ENCODE measurements around the gene MAGED1. TPM values are rescaled to one million over a fixed set of nuclear protein-coding genes. Genes with fewer than 3 reads are reported as not detected.

MAGED1 gene
- polyA plus RNA-seq, 2 donors: 8.5 to 18.3 TPM

DNA sequence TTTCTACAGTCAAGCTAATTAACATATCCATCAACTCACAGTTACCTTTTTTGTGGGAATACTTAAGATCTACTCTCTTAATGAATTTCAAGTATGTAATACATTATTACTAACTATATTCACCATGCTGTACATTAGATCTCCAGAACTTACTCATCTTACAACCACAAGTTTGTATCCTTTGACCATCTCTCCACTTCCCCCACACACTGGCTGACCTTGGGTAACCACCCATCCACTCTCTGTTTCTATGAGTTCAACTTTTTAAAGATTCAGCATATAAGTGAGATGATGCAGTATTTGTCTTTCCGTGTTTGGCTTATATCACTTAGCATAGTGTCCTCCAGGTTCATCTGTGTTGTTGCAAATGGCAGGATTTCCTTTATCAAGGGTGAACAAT, 30.5 kb upstream of the MAGED1 start:
- Histone ChIP-seq H3K36me3 (ENCODE audit: control insufficient read depth in 2 of 2, insufficient read depth in 2 of 2, low read length in 1 of 2) (no peaks in the 10 kb centered on the region), H3K4me3 (ENCODE audit: low read depth in 1 of 2, low read length in 2 of 2) (no peak overlapping the region), H3K27me3 (ENCODE audit: control insufficient read depth in 1 of 2, insufficient read depth in 2 of 2, low read length in 2 of 2) (no peaks in the 10 kb centered on the region), H3K27ac (ENCODE audit: low read depth in 2 of 2, low read length in 1 of 2) (no peak overlapping the region), H3K4me1 (ENCODE audit: control insufficient read depth in 2 of 2, insufficient read depth in 2 of 2, low read length in 1 of 2) (no peaks in the 10 kb centered on the region), H3K9me3 (ENCODE audit: control insufficient read depth in 2 of 2, insufficient read depth in 1 of 2, low read depth in 1 of 2, low read length in 1 of 2) (no peaks in the 10 kb centered on the region)
- WGBS, 2 donors: 85 to 94% methylated on average over 1 of the region's 1 CpG

DNA sequence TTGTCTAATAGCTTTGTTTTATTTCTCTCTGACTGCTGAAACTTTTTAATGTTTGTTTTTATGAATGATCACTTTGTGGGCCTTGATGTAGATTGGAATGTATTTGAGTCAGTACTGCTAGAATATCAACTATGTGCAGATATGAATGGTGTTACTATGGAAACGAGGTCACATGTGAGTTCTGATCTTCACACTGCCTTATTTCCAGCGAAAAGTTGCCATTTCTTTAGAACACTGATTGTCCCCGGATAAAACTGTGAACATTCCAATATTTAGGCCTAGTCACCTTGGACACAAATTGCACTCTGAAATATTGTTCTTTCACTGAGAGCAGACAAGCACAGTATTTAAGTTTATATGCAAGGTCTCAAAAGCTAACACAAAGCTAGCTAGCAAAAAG, 27.2 kb upstream of the MAGED1 start:
- 67 to 77% methylated on average over 3 of the region's 3 CpGs for WGBS, 2 donors
- no peak overlapping the region for H3K4me3 ChIP-seq (ENCODE audit: low read depth in 1 of 2, low read length in 2 of 2)
- H3K4me1 ChIP-seq (ENCODE audit: control insufficient read depth in 2 of 2, insufficient read depth in 2 of 2, low read length in 1 of 2): no peaks in the 10 kb centered on the region
- no peak overlapping the region for H3K27ac ChIP-seq (ENCODE audit: low read depth in 2 of 2, low read length in 1 of 2)
- H3K27me3 ChIP-seq (ENCODE audit: control insufficient read depth in 1 of 2, insufficient read depth in 2 of 2, low read length in 2 of 2): no peaks in the 10 kb centered on the region
- no peaks in the 10 kb centered on the region for H3K36me3 ChIP-seq (ENCODE audit: control insufficient read depth in 2 of 2, insufficient read depth in 2 of 2, low read length in 1 of 2)
- H3K9me3 ChIP-seq (ENCODE audit: control insufficient read depth in 2 of 2, insufficient read depth in 1 of 2, low read depth in 1 of 2, low read length in 1 of 2): no peaks in the 10 kb centered on the region

DNA sequence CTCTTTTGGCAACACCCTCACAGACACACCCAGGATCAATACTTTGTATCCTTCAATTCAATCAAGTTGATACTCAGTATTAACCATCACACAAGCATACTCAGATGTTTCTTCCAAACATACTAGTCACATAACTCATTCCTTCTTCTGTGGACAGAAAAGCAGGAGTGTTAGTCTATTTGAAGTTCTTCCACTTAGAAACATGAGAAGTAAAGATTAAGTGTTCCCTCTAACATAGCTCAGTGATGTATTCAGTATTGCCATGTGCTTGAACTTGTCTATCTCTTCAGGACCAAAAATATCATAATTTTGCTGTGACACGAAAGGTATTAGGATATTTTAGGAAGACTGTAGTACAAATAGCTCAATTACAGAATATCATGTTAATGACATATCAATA, 25.8 kb upstream of the MAGED1 start:
- Histone ChIP-seq H3K4me1 (ENCODE audit: control insufficient read depth in 2 of 2, insufficient read depth in 2 of 2, low read length in 1 of 2) (no peaks in the 10 kb centered on the region), H3K36me3 (ENCODE audit: control insufficient read depth in 2 of 2, insufficient read depth in 2 of 2, low read length in 1 of 2) (no peaks in the 10 kb centered on the region), H3K9me3 (ENCODE audit: control insufficient read depth in 2 of 2, insufficient read depth in 1 of 2, low read depth in 1 of 2, low read length in 1 of 2) (no peaks in the 10 kb centered on the region), H3K4me3 (ENCODE audit: low read depth in 1 of 2, low read length in 2 of 2) (no peak overlapping the region), H3K27ac (ENCODE audit: low read depth in 2 of 2, low read length in 1 of 2) (no peak overlapping the region), H3K27me3 (ENCODE audit: control insufficient read depth in 1 of 2, insufficient read depth in 2 of 2, low read length in 2 of 2) (no peaks in the 10 kb centered on the region)
- 71 to 100% methylated on average over 1 of the region's 1 CpG for WGBS, 2 donors

DNA sequence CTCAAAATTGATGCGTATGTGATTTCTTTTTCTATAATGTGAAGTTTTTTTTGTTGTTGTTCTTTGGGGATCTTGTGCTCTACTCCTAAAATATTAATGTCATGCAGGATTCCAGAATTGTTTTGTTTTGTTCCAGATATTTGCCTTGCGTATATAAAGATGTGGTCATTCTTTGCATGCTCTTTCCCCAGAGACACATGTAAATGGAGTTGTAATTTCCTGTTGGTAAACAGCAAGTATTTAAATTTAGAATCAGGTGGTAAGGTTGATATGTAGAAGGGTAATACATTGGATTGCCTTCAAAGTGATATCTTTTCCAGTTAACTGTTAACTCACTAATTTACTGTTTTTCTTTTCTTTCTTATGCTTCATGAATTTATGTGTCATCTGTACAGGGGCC, 23.1 kb upstream of the MAGED1 start:
- Histone ChIP-seq H3K36me3 (ENCODE audit: control insufficient read depth in 2 of 2, insufficient read depth in 2 of 2, low read length in 1 of 2) (no peaks in the 10 kb centered on the region), H3K27ac (ENCODE audit: low read depth in 2 of 2, low read length in 1 of 2) (no peak overlapping the region), H3K9me3 (ENCODE audit: control insufficient read depth in 2 of 2, insufficient read depth in 1 of 2, low read depth in 1 of 2, low read length in 1 of 2) (no peaks in the 10 kb centered on the region), H3K4me1 (ENCODE audit: control insufficient read depth in 2 of 2, insufficient read depth in 2 of 2, low read length in 1 of 2) (no peaks in the 10 kb centered on the region), H3K27me3 (ENCODE audit: control insufficient read depth in 1 of 2, insufficient read depth in 2 of 2, low read length in 2 of 2) (no peaks in the 10 kb centered on the region), H3K4me3 (ENCODE audit: low read depth in 1 of 2, low read length in 2 of 2) (no peak overlapping the region)
- 95 to 98% methylated on average over 2 of the region's 2 CpGs for WGBS, 2 donors

DNA sequence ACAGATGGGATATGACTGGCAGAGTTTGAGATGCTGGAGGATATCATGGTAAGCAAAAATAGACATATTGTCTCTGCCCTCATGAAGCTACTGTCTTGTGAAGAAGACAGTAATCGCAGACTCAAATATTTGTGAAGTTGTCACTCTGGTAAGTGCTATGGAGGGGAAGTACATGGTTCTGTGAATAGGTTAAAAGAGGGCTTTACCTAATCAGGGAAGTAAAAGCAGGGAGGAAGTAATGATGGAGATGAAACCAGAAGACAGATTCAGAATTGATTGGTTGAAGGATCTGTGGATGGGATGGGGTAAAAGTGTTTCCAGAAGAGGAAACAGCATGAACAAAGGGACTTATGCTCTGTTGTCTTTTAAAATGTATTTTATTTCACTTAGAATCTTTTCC, 19.3 kb upstream of the MAGED1 start:
- no peaks in the 10 kb centered on the region for H3K27me3 ChIP-seq (ENCODE audit: control insufficient read depth in 1 of 2, insufficient read depth in 2 of 2, low read length in 2 of 2)
- H3K4me1 ChIP-seq (ENCODE audit: control insufficient read depth in 2 of 2, insufficient read depth in 2 of 2, low read length in 1 of 2): no peaks in the 10 kb centered on the region

DNA sequence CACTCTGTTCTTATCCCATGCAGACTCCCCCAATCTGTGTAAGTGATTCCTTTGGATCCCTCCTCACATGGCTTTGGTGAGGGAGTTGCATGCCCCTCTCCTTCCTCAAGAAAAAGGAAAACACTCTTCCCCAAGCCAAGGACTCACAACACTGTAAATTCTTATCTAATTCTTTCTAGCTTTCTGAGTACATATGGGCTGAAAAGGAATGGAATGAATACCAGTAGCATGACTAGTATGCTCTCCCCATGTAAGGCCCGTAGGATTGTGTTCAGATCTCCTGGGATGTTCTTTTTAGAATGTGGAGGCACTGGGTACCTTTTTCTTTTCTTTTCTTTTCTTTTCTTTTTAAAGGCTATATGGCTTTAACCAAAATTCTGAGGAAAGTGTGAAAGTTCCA, 17.0 kb upstream of the MAGED1 start:
- no peak overlapping the region for H3K27ac ChIP-seq (ENCODE audit: low read depth in 2 of 2, low read length in 1 of 2)
- H3K9me3 ChIP-seq (ENCODE audit: control insufficient read depth in 2 of 2, insufficient read depth in 1 of 2, low read depth in 1 of 2, low read length in 1 of 2): no peaks in the 10 kb centered on the region
- no peaks in the 10 kb centered on the region for H3K4me1 ChIP-seq (ENCODE audit: control insufficient read depth in 2 of 2, insufficient read depth in 2 of 2, low read length in 1 of 2)
- H3K36me3 ChIP-seq (ENCODE audit: control insufficient read depth in 2 of 2, insufficient read depth in 2 of 2, low read length in 1 of 2): no peaks in the 10 kb centered on the region
- no peak overlapping the region for H3K4me3 ChIP-seq (ENCODE audit: low read depth in 1 of 2, low read length in 2 of 2)
- 67 to 85% methylated on average over 1 of the region's 1 CpG for WGBS, 2 donors
- no peaks in the 10 kb centered on the region for H3K27me3 ChIP-seq (ENCODE audit: control insufficient read depth in 1 of 2, insufficient read depth in 2 of 2, low read length in 2 of 2)

More for the DNA sequence above, 19.3 kb upstream of the MAGED1 start:
- 91 to 98% methylated on average over 1 of the region's 1 CpG for WGBS, 2 donors
- H3K36me3 ChIP-seq (ENCODE audit: control insufficient read depth in 2 of 2, insufficient read depth in 2 of 2, low read length in 1 of 2): no peaks in the 10 kb centered on the region
- no peak overlapping the region for H3K4me3 ChIP-seq (ENCODE audit: low read depth in 1 of 2, low read length in 2 of 2)
- no peak overlapping the region for H3K27ac ChIP-seq (ENCODE audit: low read depth in 2 of 2, low read length in 1 of 2)
- H3K9me3 ChIP-seq (ENCODE audit: control insufficient read depth in 2 of 2, insufficient read depth in 1 of 2, low read depth in 1 of 2, low read length in 1 of 2): no peaks in the 10 kb centered on the region

DNA sequence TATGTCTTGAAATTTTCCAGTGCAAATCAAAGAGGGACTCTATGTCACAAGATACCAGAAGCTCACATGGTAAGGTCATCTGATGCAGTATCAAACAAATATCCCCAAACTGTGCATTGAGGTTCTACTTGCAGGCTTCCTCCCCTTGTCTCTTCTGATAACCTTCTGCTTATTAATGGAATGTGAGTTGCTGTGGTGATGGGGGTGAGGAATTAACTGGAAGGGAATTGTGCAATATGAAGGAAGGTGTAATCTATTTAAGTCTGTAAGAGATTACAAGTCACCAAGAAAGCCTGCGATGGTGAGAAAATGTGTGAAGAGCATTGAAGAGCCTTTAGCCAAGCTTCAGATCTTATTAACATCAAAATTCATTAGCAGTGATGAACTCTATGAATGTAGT, 15.4 kb upstream of the MAGED1 start:
- H3K4me1 ChIP-seq (ENCODE audit: control insufficient read depth in 2 of 2, insufficient read depth in 2 of 2, low read length in 1 of 2): no peaks in the 10 kb centered on the region
- no peaks in the 10 kb centered on the region for H3K9me3 ChIP-seq (ENCODE audit: control insufficient read depth in 2 of 2, insufficient read depth in 1 of 2, low read depth in 1 of 2, low read length in 1 of 2)
- no peaks in the 10 kb centered on the region for H3K27me3 ChIP-seq (ENCODE audit: control insufficient read depth in 1 of 2, insufficient read depth in 2 of 2, low read length in 2 of 2)
- H3K4me3 ChIP-seq (ENCODE audit: low read depth in 1 of 2, low read length in 2 of 2): no peak overlapping the region
- H3K36me3 ChIP-seq (ENCODE audit: control insufficient read depth in 2 of 2, insufficient read depth in 2 of 2, low read length in 1 of 2): no peaks in the 10 kb centered on the region
- WGBS, 2 donors: 91 to 97% methylated on average over 1 of the region's 1 CpG
- no peak overlapping the region for H3K27ac ChIP-seq (ENCODE audit: low read depth in 2 of 2, low read length in 1 of 2)

DNA sequence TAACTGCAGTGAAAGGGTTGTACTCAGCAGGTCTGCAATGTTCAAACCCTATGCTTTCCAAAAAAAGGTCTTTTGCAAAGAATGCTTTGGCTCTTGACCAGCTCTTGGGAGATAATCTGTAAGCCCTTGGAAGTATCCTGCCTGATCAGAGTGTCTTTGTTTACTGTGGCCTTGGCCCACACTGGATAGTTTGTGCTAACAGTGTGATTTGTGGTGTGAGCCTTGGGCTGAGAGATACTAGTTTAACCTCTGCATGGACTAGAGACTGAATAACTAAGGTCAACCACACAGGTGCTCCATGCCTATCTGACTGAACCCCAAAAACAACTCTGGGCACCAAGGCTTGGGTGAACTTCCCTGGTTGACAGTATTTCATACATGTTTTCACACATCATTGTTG, 3.6 kb upstream of the MAGED1 start:
- H3K4me1 ChIP-seq (ENCODE audit: control insufficient read depth in 2 of 2, insufficient read depth in 2 of 2, low read length in 1 of 2): no peaks in the 10 kb centered on the region
- no peak overlapping the region for H3K4me3 ChIP-seq (ENCODE audit: low read depth in 1 of 2, low read length in 2 of 2)
- H3K9me3 ChIP-seq (ENCODE audit: control insufficient read depth in 2 of 2, insufficient read depth in 1 of 2, low read depth in 1 of 2, low read length in 1 of 2): peaks cover 0 to 3% of the 10 kb centered on the region in 2 donors
- H3K27me3 ChIP-seq (ENCODE audit: control insufficient read depth in 1 of 2, insufficient read depth in 2 of 2, low read length in 2 of 2): no peaks in the 10 kb centered on the region
- H3K36me3 ChIP-seq (ENCODE audit: control insufficient read depth in 2 of 2, insufficient read depth in 2 of 2, low read length in 1 of 2): no peaks in the 10 kb centered on the region
- no peak overlapping the region for H3K27ac ChIP-seq (ENCODE audit: low read depth in 2 of 2, low read length in 1 of 2)

DNA sequence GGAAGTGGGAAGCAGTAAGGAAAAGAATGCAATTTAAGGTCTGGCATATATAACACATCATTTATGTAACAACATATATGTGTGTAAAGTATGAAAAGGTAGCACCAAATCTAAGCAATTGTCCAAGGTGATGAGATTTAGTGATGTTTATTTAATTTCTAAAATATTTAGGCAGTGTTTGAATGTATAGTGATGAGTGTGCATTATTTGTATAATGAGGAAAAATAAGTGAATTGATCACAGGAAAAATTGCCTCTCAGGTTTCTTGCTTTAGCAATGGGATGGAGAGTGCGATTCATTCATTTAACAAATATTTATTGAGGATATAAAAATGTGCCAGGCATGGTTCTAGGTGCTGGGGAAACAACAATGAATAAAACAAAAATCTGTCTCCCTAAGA, 2.2 kb upstream of the MAGED1 start:
- Histone ChIP-seq H3K4me1 (ENCODE audit: control insufficient read depth in 2 of 2, insufficient read depth in 2 of 2, low read length in 1 of 2) (no peaks in the 10 kb centered on the region), H3K27ac (ENCODE audit: low read depth in 2 of 2, low read length in 1 of 2) (no peak overlapping the region), H3K36me3 (ENCODE audit: control insufficient read depth in 2 of 2, insufficient read depth in 2 of 2, low read length in 1 of 2) (no peaks in the 10 kb centered on the region), H3K9me3 (ENCODE audit: control insufficient read depth in 2 of 2, insufficient read depth in 1 of 2, low read depth in 1 of 2, low read length in 1 of 2) (peaks cover 0 to 3% of the 10 kb centered on the region in 2 donors), H3K4me3 (ENCODE audit: low read depth in 1 of 2, low read length in 2 of 2) (no peak overlapping the region), H3K27me3 (ENCODE audit: control insufficient read depth in 1 of 2, insufficient read depth in 2 of 2, low read length in 2 of 2) (no peaks in the 10 kb centered on the region)
- 77 to 89% methylated on average over 1 of the region's 1 CpG for WGBS, 2 donors

DNA sequence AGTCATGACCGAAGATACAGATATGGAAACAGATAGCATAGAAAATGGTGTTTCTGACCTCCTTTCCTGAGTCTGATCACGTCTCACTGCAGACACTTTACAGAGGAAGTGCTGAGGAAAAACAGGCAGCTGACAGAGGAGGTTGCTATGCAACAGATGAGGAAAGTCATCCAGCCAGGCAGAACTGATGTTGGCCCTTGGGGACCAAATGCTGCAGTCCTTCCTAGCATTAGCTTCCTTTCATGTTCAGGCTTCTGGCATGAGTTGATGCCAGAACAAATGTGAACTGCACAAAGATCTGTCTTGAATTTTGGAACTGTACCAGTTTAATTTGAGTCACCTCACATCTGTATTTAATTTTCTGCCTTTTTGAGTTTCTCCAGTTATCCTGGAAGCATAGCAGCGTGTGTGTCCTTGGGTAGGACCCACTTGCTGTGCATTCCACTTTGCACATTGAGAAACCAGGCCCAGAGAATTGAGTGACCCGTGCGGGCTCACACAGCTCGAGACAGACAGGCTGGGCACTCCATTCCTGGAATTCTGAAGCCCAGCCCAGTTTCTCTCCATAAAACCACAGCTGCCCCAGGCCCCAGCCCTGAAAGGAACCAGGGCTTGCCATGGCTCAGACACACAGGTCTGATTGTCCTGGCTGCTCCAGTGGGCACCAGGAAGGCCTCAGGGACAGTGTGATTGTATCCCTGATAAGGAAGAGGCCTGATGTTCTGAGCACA, 1.4 kb upstream of the MAGED1 start:
- Histone ChIP-seq H3K4me3 (ENCODE audit: low read depth in 1 of 2, low read length in 2 of 2) (no peak overlapping the region), H3K27me3 (ENCODE audit: control insufficient read depth in 1 of 2, insufficient read depth in 2 of 2, low read length in 2 of 2) (no peaks in the 10 kb centered on the region), H3K27ac (ENCODE audit: low read depth in 2 of 2, low read length in 1 of 2) (no peak overlapping the region), H3K9me3 (ENCODE audit: control insufficient read depth in 2 of 2, insufficient read depth in 1 of 2, low read depth in 1 of 2, low read length in 1 of 2) (peaks cover 0 to 3% of the 10 kb centered on the region in 2 donors), H3K4me1 (ENCODE audit: control insufficient read depth in 2 of 2, insufficient read depth in 2 of 2, low read length in 1 of 2) (no peaks in the 10 kb centered on the region), H3K36me3 (ENCODE audit: control insufficient read depth in 2 of 2, insufficient read depth in 2 of 2, low read length in 1 of 2) (peaks cover 0 to 5% of the 10 kb centered on the region in 2 donors)
- 27 to 57% methylated on average over 6 of the region's 6 CpGs for WGBS, 2 donors

All from esophagus (tissue), 2 donors.